Spleen (tissue), 11 donors: ENCODE results near the gene ARMC12. TPM values are rescaled to one million over a fixed set of nuclear protein-coding genes. Genes with fewer than 3 reads are reported as not detected.

Source experiments
- DNase-seq: peaks from one replicate; pipeline ENCODE4 v3.0.0-alpha.2; 2020
- H3K27ac ChIP-seq, 8 donors: fragments of 200-600 bp; sonication (generic) in 7 of 8; 1 replicate in 4 of 8; 2 replicates in 4 of 8; pipeline versions ENCODE4 v1.5.0 to v1.8.0; 2016 to 2021; ENCODE audit warnings: inconsistent platforms in 4 of 8, mild to moderate bottlenecking in 4 of 8, moderate library complexity in 1 of 8
- H3K27me3 ChIP-seq, 7 donors: fragments of 200-600 bp; sonication (generic) in 6 of 7; replicated peaks in 1 of 7; 1 replicate in 4 of 7; 2 replicates in 3 of 7; pipeline versions ENCODE4 v1.5.0 to v1.8.0; 2016 to 2021; ENCODE audit warnings: inconsistent platforms in 3 of 7, mild to moderate bottlenecking in 1 of 7
- H3K36me3 ChIP-seq, 6 donors: fragments of 200-600 bp; sonication (generic) in 5 of 6; 1 replicate in 4 of 6; 2 replicates in 2 of 6; pipeline versions ENCODE4 v1.5.0 to v1.8.0; 2016 to 2021; ENCODE audit warnings: inconsistent platforms in 2 of 6
- H3K4me1 ChIP-seq, 6 donors: fragments of 200-600 bp; sonication (generic) in 5 of 6; 1 replicate in 3 of 6; 2 replicates in 3 of 6; pipeline versions ENCODE4 v1.5.0 to v1.8.0; 2016 to 2021; ENCODE audit warnings: inconsistent platforms in 3 of 6
- H3K4me3 ChIP-seq, 8 donors: fragments of 200-600 bp; sonication (generic) in 7 of 8; 1 replicate in 4 of 8; 2 replicates in 4 of 8; pipeline versions ENCODE4 v1.5.0 to v1.8.0; 2016 to 2021; ENCODE audit warnings: inconsistent platforms in 4 of 8, mild to moderate bottlenecking in 4 of 8, moderate library complexity in 2 of 8
- H3K9me3 ChIP-seq, 8 donors: fragments of 200-600 bp; sonication (generic) in 7 of 8; 1 replicate in 4 of 8; 2 replicates in 4 of 8; pipeline versions ENCODE4 v1.5.0 to v1.8.0; 2016 to 2021; ENCODE audit warnings: inconsistent platforms in 4 of 8
- CTCF ChIP-seq, 11 experiments: fragments of 200-600 bp in 7 of 11; fragments of 450-650 bp in 4 of 11; sonication (generic) in 4 of 11; IDR thresholded peaks in 8 of 11; conservative IDR thresholded peaks in 3 of 11; 1 replicate in 7 of 11; 2 replicates in 4 of 11; pipeline versions ENCODE4 v1.4.0 to v1.8.0; 2016 to 2021; ENCODE audit warnings: antibody characterized with exemption in 11 of 11, inconsistent platforms in 4 of 11, mild to moderate bottlenecking in 1 of 11
- POLR2A ChIP-seq, 3 donors: fragments of 450-650 bp; IDR thresholded peaks; one replicate each; pipeline ENCODE4 v1.5.1; 2017; ENCODE audit warnings: antibody characterized with exemption in 3 of 3, mild to moderate bottlenecking in 1 of 3
- POLR2AphosphoS5 ChIP-seq, 3 donors: sonication (generic); formaldehyde crosslinking; IDR thresholded peaks; one replicate each; pipeline ENCODE4 v1.5.1; 2017; ENCODE audit warnings: antibody characterized with exemption in 3 of 3
- WGBS, 5 donors: extraction: QIAGEN DNeasy Blood & Tissue Kit in 3 of 5; methylation state at CpG; one replicate each; pipeline versions ENCODE4 v1.1.5 to v1.1.7; 2013 to 2018; 5-methylcytosine and 5-hydroxymethylcytosine counted together
- intact Hi-C: fragments of 100-400 bp; cut with DNase I; formaldehyde crosslinking; loops from one replicate; pipeline ENCODE4 v1.15.0; 2023; ENCODE audit warnings: low total_unique reads
- polyA plus RNA-seq, 3 donors: library from polyadenylated mRNA; stranded (reverse); fragments of 200-250 nt; gene quantifications; one replicate each; pipeline ENCODE4 v1.2.1, GENCODE V29; 2013
- total RNA-seq, 7 donors: library from RNA; depleted of rRNA in 3 of 7; stranded (reverse); fragments of >200 nt in 3 of 7; fragmentation: NEBNext Ultra II Directional in 4 of 7; extraction: Animal tissue kit (Norgen Biotek cat#: 25700) in 4 of 7; gene quantifications; one replicate each; pipeline versions ENCODE4 v1.1.0 to v1.2.1, GENCODE V29; 2016 to 2021
- donor health status: healthy with polysubstance abuse.
- donor health status: DM: no; HTN: no; CAD: no; lungs with moderate emphysema.
- donor health status: DM: no; HTN: no; CAD: no.
- donor health status: Bipolar disorder and iron deficiency.
- donor health status: healthy.
- donor health status: DM: no; HTN: no; CAD: no.
- donor health status: DM: yes; HTN: yes; CAD: no.

The ARMC12 gene
- total and polyA plus RNA-seq, 10 donors, result 0.23 to 4.1 (median 1.2) TPM

GRCh38 chr6:35708585-35708984 is 28.2 kb upstream of the ARMC12 start:
- H3K27me3 ChIP-seq, result no peaks in the 10 kb centered on the region
- H3K9me3 ChIP-seq, result peaks cover 0 to 3% (median 2%) of the 10 kb centered on the region in 8 donors
- H3K4me1 ChIP-seq, result peaks cover 0 to 20% (median 0%) of the 10 kb centered on the region in 6 donors
- H3K27ac ChIP-seq, result no peak overlapping the region
- no peak for DNase-seq
- intact Hi-C loops, result no loop called here
- no peak overlapping the region for H3K4me3 ChIP-seq
- H3K36me3 ChIP-seq, result no peaks in the 10 kb centered on the region
- TF ChIP-seq POLR2A (IDR thresholded peaks at IDR 0.05), result no peak

GRCh38 chr6:35710241-35710847 is 26.5 kb upstream of the ARMC12 start:
- intact Hi-C loops, result no loop called here
- peak overlapping the region in 2 of 8 donors; percentile 5 to 31 for H3K27ac ChIP-seq
- peaks cover 0 to 20% (median 0%) of the 10 kb centered on the region in 6 donors for H3K4me1 ChIP-seq
- TF ChIP-seq POLR2A (IDR thresholded peaks at IDR 0.05) (no peak), CTCF (IDR thresholded peaks at IDR 0.05 in 8 of 11, conservative IDR thresholded peaks at IDR 0.05 in 3 of 11) (no peak), POLR2AphosphoS5 (IDR thresholded peaks at IDR 0.05) (peak in 1 of 3 donors; percentile 15)
- 65 to 81% (median 75%) methylated on average over 4 of the region's 4 CpGs for WGBS, 5 donors
- H3K36me3 ChIP-seq, result no peaks in the 10 kb centered on the region
- H3K27me3 ChIP-seq, result no peaks in the 10 kb centered on the region
- no peak for DNase-seq
- H3K4me3 ChIP-seq, result no peak overlapping the region
- no peaks in the 10 kb centered on the region for H3K9me3 ChIP-seq

GRCh38 chr6:35711731-35712130 is 25.1 kb upstream of the ARMC12 start:
- TF ChIP-seq POLR2A (IDR thresholded peaks at IDR 0.05) (no peak), CTCF (IDR thresholded peaks at IDR 0.05 in 8 of 11, conservative IDR thresholded peaks at IDR 0.05 in 3 of 11) (no peak), POLR2AphosphoS5 (IDR thresholded peaks at IDR 0.05) (no peak)
- intact Hi-C loops, result no loop called here
- Histone ChIP-seq H3K4me1 (peaks cover 0 to 19% (median 0%) of the 10 kb centered on the region in 6 donors), H3K9me3 (no peaks in the 10 kb centered on the region), H3K36me3 (no peaks in the 10 kb centered on the region), H3K27me3 (no peaks in the 10 kb centered on the region), H3K27ac (no peak overlapping the region), H3K4me3 (no peak overlapping the region)
- no peak for DNase-seq
- WGBS, 5 donors, result 93 to 96% (median 94%) methylated on average over 7 of the region's 7 CpGs

GRCh38 chr6:35713006-35713767 is 23.6 kb upstream of the ARMC12 start:
- no peak for TF ChIP-seq POLR2AphosphoS5 (IDR thresholded peaks at IDR 0.05)
- Histone ChIP-seq H3K4me3 (no peak overlapping the region), H3K4me1 (peaks cover 4 to 33% (median 10%) of the 10 kb centered on the region in 6 donors), H3K9me3 (no peaks in the 10 kb centered on the region), H3K36me3 (no peaks in the 10 kb centered on the region), H3K27me3 (no peaks in the 10 kb centered on the region), H3K27ac (no peak overlapping the region)
- DNase-seq, result peak; percentile 37
- 81 to 89% (median 87%) methylated on average over 7 of the region's 7 CpGs for WGBS, 5 donors
- intact Hi-C loops, result no loop called here

- 70 to 89% (median 84%) methylated on average over 2 of the region's 2 CpGs for WGBS, 5 donors
- H3K4me3 ChIP-seq, result no peak overlapping the region
- no peaks in the 10 kb centered on the region for H3K9me3 ChIP-seq
- TF ChIP-seq POLR2A (IDR thresholded peaks at IDR 0.05) (no peak), CTCF (IDR thresholded peaks at IDR 0.05 in 8 of 11, conservative IDR thresholded peaks at IDR 0.05 in 3 of 11) (no peak), POLR2AphosphoS5 (IDR thresholded peaks at IDR 0.05) (no peak)
- no peak for DNase-seq
- no peaks in the 10 kb centered on the region for H3K36me3 ChIP-seq
- no peaks in the 10 kb centered on the region for H3K27me3 ChIP-seq
- H3K4me1 ChIP-seq, result peaks cover 35 to 64% (median 45%) of the 10 kb centered on the region in 6 donors
- intact Hi-C loops, result no loop called here
- no peak overlapping the region for H3K27ac ChIP-seq
Measured at GRCh38 chr6:35716798-35717197, 20.0 kb upstream of the ARMC12 start.
